Measurements from ENCODE around the gene CHST9. TPM values are rescaled to one million over a fixed set of nuclear protein-coding genes. Genes with fewer than 3 reads are reported as not detected.

CHST9 gene
- polyA plus RNA-seq, 1 donor (not counting 4 experiments of a cell fraction or from before 2014, with no cell fraction given): 0.07 TPM

DNA sequence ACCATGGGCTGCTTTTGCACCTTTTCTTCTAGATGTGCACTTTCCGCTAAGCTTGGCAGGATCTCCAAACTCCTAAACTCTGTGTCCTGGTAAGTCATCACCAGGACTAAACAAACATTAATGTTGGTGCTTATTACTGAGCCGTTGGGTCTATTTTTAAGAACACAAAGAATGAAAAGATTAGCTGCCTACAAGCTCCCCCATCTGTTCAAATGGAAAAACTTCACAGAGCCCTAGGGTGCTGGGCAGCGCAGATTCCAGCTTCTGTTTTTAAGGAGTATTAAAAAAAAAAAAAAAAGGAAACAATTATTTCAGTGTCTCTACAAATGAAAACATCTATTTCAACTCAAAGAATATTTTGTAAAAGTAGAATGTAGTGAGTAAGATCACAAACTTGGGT is 221.8 kb downstream of the CHST9 start:
- no peaks in the 10 kb centered on the region for H3K79me2 ChIP-seq (ENCODE audit: control insufficient read depth, insufficient read depth, low read length)

DNA sequence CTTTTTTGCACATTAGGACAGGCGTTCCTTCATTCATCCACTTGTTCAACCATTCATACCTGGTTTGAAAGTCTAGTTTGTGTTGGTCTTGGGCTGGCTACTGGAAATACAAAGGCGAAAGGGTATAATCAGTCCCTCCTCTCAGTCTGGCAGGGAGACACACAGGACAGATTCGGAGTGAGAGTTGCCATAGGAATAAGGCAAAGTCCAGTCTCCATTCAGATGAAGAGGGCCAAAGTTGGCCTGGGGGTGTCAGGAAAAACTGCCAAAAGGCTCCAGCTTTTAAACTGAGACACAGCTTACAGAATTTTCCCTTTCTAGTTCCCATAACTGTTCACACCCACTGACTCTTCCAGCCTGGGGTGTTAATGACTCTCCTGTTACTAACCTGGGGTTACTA is 223.3 kb downstream of the CHST9 start:
- dilution Hi-C loops (cut with MboI; ENCODE audit: extremely low pct_ligation_motif_present, low sequenced_read_pairs): no loop called here
- H3K9ac ChIP-seq (ENCODE audit: control insufficient read depth, extremely low read depth, insufficient read depth, low read length): no peak overlapping the region
- no peaks in the 10 kb centered on the region for H3K4me1 ChIP-seq (ENCODE audit: control insufficient read depth, extremely low read depth, insufficient read depth, low read length)
- H3K4me2 ChIP-seq (ENCODE audit: control insufficient read depth, extremely low read depth, insufficient read depth, low read depth, low read length): no peak overlapping the region
- no peaks in the 10 kb centered on the region for H3K36me3 ChIP-seq (ENCODE audit: control insufficient read depth in 2 of 2, extremely low read depth in 1 of 2, insufficient read depth in 2 of 2, low read length in 2 of 2)
- TF ChIP-seq EZH2 (IDR thresholded peaks at IDR 0.05; ENCODE audit: low read length): no peak
- TF ChIP-seq, protein P1, sequence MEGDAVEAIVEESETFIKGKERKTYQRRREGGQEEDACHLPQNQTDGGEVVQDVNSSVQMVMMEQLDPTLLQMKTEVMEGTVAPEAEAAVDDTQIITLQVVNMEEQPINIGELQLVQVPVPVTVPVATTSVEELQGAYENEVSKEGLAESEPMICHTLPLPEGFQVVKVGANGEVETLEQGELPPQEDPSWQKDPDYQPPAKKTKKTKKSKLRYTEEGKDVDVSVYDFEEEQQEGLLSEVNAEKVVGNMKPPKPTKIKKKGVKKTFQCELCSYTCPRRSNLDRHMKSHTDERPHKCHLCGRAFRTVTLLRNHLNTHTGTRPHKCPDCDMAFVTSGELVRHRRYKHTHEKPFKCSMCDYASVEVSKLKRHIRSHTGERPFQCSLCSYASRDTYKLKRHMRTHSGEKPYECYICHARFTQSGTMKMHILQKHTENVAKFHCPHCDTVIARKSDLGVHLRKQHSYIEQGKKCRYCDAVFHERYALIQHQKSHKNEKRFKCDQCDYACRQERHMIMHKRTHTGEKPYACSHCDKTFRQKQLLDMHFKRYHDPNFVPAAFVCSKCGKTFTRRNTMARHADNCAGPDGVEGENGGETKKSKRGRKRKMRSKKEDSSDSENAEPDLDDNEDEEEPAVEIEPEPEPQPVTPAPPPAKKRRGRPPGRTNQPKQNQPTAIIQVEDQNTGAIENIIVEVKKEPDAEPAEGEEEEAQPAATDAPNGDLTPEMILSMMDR (optimal IDR thresholded peaks at IDR 0.05 in 1 of 3, IDR thresholded peaks at IDR 0.05 in 1 of 3, conservative IDR thresholded peaks at IDR 0.05 in 1 of 3; ENCODE audit: extremely low read depth in 1 of 3, insufficient read depth in 2 of 3, low read length in 3 of 3): no peak
- H3K9me3 ChIP-seq (ENCODE audit: control insufficient read depth, low read depth, low read length): no peaks in the 10 kb centered on the region
- H4K20me1 ChIP-seq (ENCODE audit: control insufficient read depth, extremely low read depth, insufficient read depth, low read length): no peaks in the 10 kb centered on the region
- FAIRE-seq (no peak), DNase-seq (ENCODE audit: low read depth, low spot score) (no peak)
- H3K4me3 ChIP-seq (ENCODE audit: control insufficient read depth in 2 of 3, extremely low read depth in 1 of 3, insufficient read depth in 2 of 3, low read depth in 1 of 3, low read length in 3 of 3): no peak overlapping the region
- H2AFZ ChIP-seq (ENCODE audit: control insufficient read depth, low read length): no peak overlapping the region
- H3K27me3 ChIP-seq (ENCODE audit: control insufficient read depth, extremely low read depth, insufficient read depth, low read length): no peaks in the 10 kb centered on the region
- H3K9me1 ChIP-seq (ENCODE audit: control insufficient read depth, extremely low read depth, insufficient read depth, low read length): no peaks in the 10 kb centered on the region
- no peak overlapping the region for H3K27ac ChIP-seq (ENCODE audit: control insufficient read depth, insufficient read depth, low read length)
- H3K79me2 ChIP-seq (ENCODE audit: control insufficient read depth, insufficient read depth, low read length): no peaks in the 10 kb centered on the region

More for the DNA sequence above, 221.8 kb downstream of the CHST9 start:
- Histone ChIP-seq H2AFZ (ENCODE audit: control insufficient read depth, low read length) (no peak overlapping the region), H3K27me3 (ENCODE audit: control insufficient read depth, extremely low read depth, insufficient read depth, low read length) (no peaks in the 10 kb centered on the region), H3K36me3 (ENCODE audit: control insufficient read depth in 2 of 2, extremely low read depth in 1 of 2, insufficient read depth in 2 of 2, low read length in 2 of 2) (no peaks in the 10 kb centered on the region), H3K9me3 (ENCODE audit: control insufficient read depth, low read depth, low read length) (no peaks in the 10 kb centered on the region), H3K27ac (ENCODE audit: control insufficient read depth, insufficient read depth, low read length) (no peak overlapping the region), H3K9ac (ENCODE audit: control insufficient read depth, extremely low read depth, insufficient read depth, low read length) (no peak overlapping the region), H3K4me3 (ENCODE audit: control insufficient read depth in 2 of 3, extremely low read depth in 1 of 3, insufficient read depth in 2 of 3, low read depth in 1 of 3, low read length in 3 of 3) (no peak overlapping the region), H3K9me1 (ENCODE audit: control insufficient read depth, extremely low read depth, insufficient read depth, low read length) (no peaks in the 10 kb centered on the region), H4K20me1 (ENCODE audit: control insufficient read depth, extremely low read depth, insufficient read depth, low read length) (no peaks in the 10 kb centered on the region), H3K4me2 (ENCODE audit: control insufficient read depth, extremely low read depth, insufficient read depth, low read depth, low read length) (no peak overlapping the region), H3K4me1 (ENCODE audit: control insufficient read depth, extremely low read depth, insufficient read depth, low read length) (no peaks in the 10 kb centered on the region)
- FAIRE-seq: no peak
- TF ChIP-seq EZH2 (IDR thresholded peaks at IDR 0.05; ENCODE audit: low read length): no peak
- TF ChIP-seq, protein P1 (optimal IDR thresholded peaks at IDR 0.05 in 1 of 3, IDR thresholded peaks at IDR 0.05 in 1 of 3, conservative IDR thresholded peaks at IDR 0.05 in 1 of 3; ENCODE audit: extremely low read depth in 1 of 3, insufficient read depth in 2 of 3, low read length in 3 of 3): peak in 1 of 3 experiments; percentile 28
- dilution Hi-C loops (cut with MboI; ENCODE audit: extremely low pct_ligation_motif_present, low sequenced_read_pairs): no loop called here
- DNase-seq (ENCODE audit: low read depth, low spot score): no peak

All from keratinocyte (primary cell).